ENCODE data around the gene APELA. TPM values are rescaled to one million over a fixed set of nuclear protein-coding genes. Genes with fewer than 3 reads are reported as not detected.

APELA gene
- total and polyA plus RNA-seq, 2 of the 4 experiments (the other 2 are of a cell fraction) = not detected

DNA sequence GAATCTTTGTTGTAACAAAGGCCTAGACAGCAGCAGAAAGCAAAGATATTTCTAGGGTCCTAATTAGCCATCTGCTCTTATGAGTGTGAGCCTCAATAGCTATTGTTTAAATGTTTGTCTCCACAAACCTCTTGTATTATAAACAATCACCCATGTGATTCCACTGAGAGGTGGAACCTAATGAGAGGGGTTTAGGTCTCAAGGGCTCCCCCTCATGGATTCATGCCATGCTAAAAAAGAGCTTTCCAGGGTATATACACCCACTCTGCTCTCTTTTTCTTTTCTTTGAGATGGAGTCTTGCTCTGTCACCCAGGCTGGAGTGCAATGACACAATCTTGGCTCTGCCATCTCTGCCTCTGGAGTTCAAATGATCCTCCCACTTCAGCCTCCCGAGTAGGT is 58.4 kb downstream of the APELA start:
- intact Hi-C loops (cut with micrococcal nuclease) (no loop called here), dilution Hi-C loops (cut with HindIII; ENCODE audit: low sequenced_read_pairs, unreplicated experiment) (no loop called here), in situ Hi-C loops (cut with MboI; ENCODE audit: low sequenced_read_pairs) (no loop called here)
- CTCF ChIA-PET = no interaction called here
- no peak overlapping the region for H2BK120ac ChIP-seq (ENCODE audit: low read depth, low read length)
- no peaks in the 10 kb centered on the region for H3K9me1 ChIP-seq (ENCODE audit: insufficient read depth, low read length)
- H3K23ac ChIP-seq (ENCODE audit: low read depth, low read length) = no peak overlapping the region
- no peak overlapping the region for H2AK9ac ChIP-seq (replicated peaks; ENCODE audit: low read depth, low read length, poor library complexity)
- no peak overlapping the region for H3K56ac ChIP-seq (ENCODE audit: extremely low read depth, insufficient read depth, low read length)
- H3K4me2 ChIP-seq (ENCODE audit: low read depth, low read length) = no peak overlapping the region
- H3K27ac ChIP-seq (ENCODE audit: insufficient read depth, low read length) = no peak overlapping the region
- no peaks in the 10 kb centered on the region for H3K9me3 ChIP-seq (ENCODE audit: control insufficient read depth, insufficient read depth, low read length)
- H3K36me3 ChIP-seq (ENCODE audit: control insufficient read depth, insufficient read depth, low read length) = no peaks in the 10 kb centered on the region
- no peak for DNase-seq
- H4K91ac ChIP-seq (ENCODE audit: insufficient read depth, low read depth, low read length) = no peak overlapping the region
- H2BK20ac ChIP-seq (ENCODE audit: low read depth, low read length) = no peak overlapping the region
- H2BK5ac ChIP-seq (ENCODE audit: low read depth, low read length, poor library complexity, severe bottlenecking) = no peak overlapping the region
- H3K4me3 ChIP-seq (ENCODE audit: insufficient read depth, low read depth, low read length) = no peak overlapping the region
- POLR2A ChIA-PET (ENCODE audit: unreplicated experiment) = no interaction called here
- WGBS, 2 experiments (ENCODE audit: extremely low coverage in 2 of 2, insufficient read length in 1 of 2) = no CpG with 5 or more reads among the region's 1 CpG
- H3K18ac ChIP-seq (ENCODE audit: low read depth, low read length) = no peak overlapping the region
- H3K9ac ChIP-seq (ENCODE audit: low read depth, low read length) = no peak overlapping the region
- H3K14ac ChIP-seq (replicated peaks; ENCODE audit: low read depth, low read length) = no peak overlapping the region
- H4K5ac ChIP-seq (ENCODE audit: low read depth, low read length) = no peak overlapping the region
- no peak for ATAC-seq (ENCODE audit: low read depth)
- H2AK5ac ChIP-seq (ENCODE audit: low read depth, low read length) = no peak overlapping the region
- H4K20me1 ChIP-seq (ENCODE audit: insufficient read depth, low read length) = no peaks in the 10 kb centered on the region
- H3K79me1 ChIP-seq (ENCODE audit: low read depth in 1 of 2, low read length in 2 of 2) = no peaks in the 10 kb centered on the region
- no peak overlapping the region for H4K8ac ChIP-seq (ENCODE audit: low read depth in 2 of 2, low read length in 2 of 2)
- H3K4ac ChIP-seq (ENCODE audit: low read depth, low read length) = no peak overlapping the region
- no peaks in the 10 kb centered on the region for H3K27me3 ChIP-seq (ENCODE audit: control insufficient read depth, insufficient read depth, low read length)
- no peak overlapping the region for H2BK15ac ChIP-seq (ENCODE audit: low read depth, low read length)
- TF ChIP-seq MAZ (IDR thresholded peaks at IDR 0.05; ENCODE audit: borderline replicate concordance, low read depth, low read length) (no peak), CHD1 (IDR thresholded peaks at IDR 0.05; ENCODE audit: low read depth, low read length) (no peak), RCOR1 (IDR thresholded peaks at IDR 0.05; ENCODE audit: insufficient replicate concordance, low read length) (no peak), NFE2L2 (IDR thresholded peaks at IDR 0.05; ENCODE audit: low read depth, low read length) (no peak), RFX5 (IDR thresholded peaks at IDR 0.05; ENCODE audit: low read depth, low read length) (no peak), MAFK (IDR thresholded peaks at IDR 0.05; ENCODE audit: low read depth, low read length) (no peak), SMC3 (IDR thresholded peaks at IDR 0.05; ENCODE audit: low read depth, low read length) (no peak), POLR2A (IDR thresholded peaks at IDR 0.05; ENCODE audit: low read depth, low read length) (no peak), FOS (IDR thresholded peaks at IDR 0.05; ENCODE audit: low read depth, low read length) (no peak), MXI1 (IDR thresholded peaks at IDR 0.05; ENCODE audit: borderline replicate concordance, low read depth, low read length) (no peak), CEBPB (IDR thresholded peaks at IDR 0.05; ENCODE audit: low read depth, low read length) (no peak), RAD21 (IDR thresholded peaks at IDR 0.05; ENCODE audit: low read length) (no peak), BHLHE40 (IDR thresholded peaks at IDR 0.05; ENCODE audit: low read depth, low read length) (no peak)
- TF ChIP-seq, protein P1, sequence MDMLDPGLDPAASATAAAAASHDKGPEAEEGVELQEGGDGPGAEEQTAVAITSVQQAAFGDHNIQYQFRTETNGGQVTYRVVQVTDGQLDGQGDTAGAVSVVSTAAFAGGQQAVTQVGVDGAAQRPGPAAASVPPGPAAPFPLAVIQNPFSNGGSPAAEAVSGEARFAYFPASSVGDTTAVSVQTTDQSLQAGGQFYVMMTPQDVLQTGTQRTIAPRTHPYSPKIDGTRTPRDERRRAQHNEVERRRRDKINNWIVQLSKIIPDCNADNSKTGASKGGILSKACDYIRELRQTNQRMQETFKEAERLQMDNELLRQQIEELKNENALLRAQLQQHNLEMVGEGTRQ (IDR thresholded peaks at IDR 0.05; ENCODE audit: low read depth, low read length) = no peak
- TF ChIP-seq, protein P2, sequence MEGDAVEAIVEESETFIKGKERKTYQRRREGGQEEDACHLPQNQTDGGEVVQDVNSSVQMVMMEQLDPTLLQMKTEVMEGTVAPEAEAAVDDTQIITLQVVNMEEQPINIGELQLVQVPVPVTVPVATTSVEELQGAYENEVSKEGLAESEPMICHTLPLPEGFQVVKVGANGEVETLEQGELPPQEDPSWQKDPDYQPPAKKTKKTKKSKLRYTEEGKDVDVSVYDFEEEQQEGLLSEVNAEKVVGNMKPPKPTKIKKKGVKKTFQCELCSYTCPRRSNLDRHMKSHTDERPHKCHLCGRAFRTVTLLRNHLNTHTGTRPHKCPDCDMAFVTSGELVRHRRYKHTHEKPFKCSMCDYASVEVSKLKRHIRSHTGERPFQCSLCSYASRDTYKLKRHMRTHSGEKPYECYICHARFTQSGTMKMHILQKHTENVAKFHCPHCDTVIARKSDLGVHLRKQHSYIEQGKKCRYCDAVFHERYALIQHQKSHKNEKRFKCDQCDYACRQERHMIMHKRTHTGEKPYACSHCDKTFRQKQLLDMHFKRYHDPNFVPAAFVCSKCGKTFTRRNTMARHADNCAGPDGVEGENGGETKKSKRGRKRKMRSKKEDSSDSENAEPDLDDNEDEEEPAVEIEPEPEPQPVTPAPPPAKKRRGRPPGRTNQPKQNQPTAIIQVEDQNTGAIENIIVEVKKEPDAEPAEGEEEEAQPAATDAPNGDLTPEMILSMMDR (conservative IDR thresholded peaks at IDR 0.05; ENCODE audit: low read depth, low read length) = no peak
- TF ChIP-seq, protein P3, sequence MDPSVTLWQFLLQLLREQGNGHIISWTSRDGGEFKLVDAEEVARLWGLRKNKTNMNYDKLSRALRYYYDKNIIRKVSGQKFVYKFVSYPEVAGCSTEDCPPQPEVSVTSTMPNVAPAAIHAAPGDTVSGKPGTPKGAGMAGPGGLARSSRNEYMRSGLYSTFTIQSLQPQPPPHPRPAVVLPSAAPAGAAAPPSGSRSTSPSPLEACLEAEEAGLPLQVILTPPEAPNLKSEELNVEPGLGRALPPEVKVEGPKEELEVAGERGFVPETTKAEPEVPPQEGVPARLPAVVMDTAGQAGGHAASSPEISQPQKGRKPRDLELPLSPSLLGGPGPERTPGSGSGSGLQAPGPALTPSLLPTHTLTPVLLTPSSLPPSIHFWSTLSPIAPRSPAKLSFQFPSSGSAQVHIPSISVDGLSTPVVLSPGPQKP (IDR thresholded peaks at IDR 0.05; ENCODE audit: borderline replicate concordance, low read depth, low read length) = no peak
- H3K4me1 ChIP-seq (ENCODE audit: control insufficient read depth, insufficient read depth, low read length) = no peaks in the 10 kb centered on the region
- no peak overlapping the region for H2AFZ ChIP-seq (replicated peaks; ENCODE audit: low read length, poor library complexity)
- BruUV-seq (replicated peaks) = no TSS peak
